K562 (cell line): Measurements from ENCODE around the gene TMEM217. TPM values are rescaled to one million over a fixed set of nuclear protein-coding genes. Genes with fewer than 3 reads are reported as not detected.

Source experiments
- ATAC-seq: fragments of 200-7000 bp; cut with Tn5 transposase; 3 replicates; pipeline ENCODE4 v1.9.1; 2020; ENCODE audit warnings: moderate library complexity
- BruUV-seq: library from RNA; stranded (reverse); fragments of 400-500 nt; replicated peaks from 2 replicates; lab custom pipeline; 2021; lab: Mats Ljungman, UMichigan
- CTCF ChIA-PET: fragments of 300-600 bp; formaldehyde crosslinking; extraction: SDS; loops from one replicate; lab custom pipeline; 2021; ENCODE audit warnings: low intra/inter-chr PET ratio; lab: Yijun Ruan, JAX
- POLR2A ChIA-PET: fragments of 300-600, 350-650 bp; sonication (Branson Sonifier 250); formaldehyde crosslinking; extraction: SDS; loops from one replicate; lab custom pipeline; 2021; ENCODE audit warnings: antibody characterized with exemption, inconsistent platforms; lab: Yijun Ruan, JAX
- DNase-seq, 4 experiments: peaks; one replicate each; pipeline versions ENCODE4 v3.0.0 to v3.0.0-alpha.2; 2011 to 2018; ENCODE audit warnings: low spot score in 3 of 4, mixed read lengths in 3 of 4; ENCODE audit errors: extremely low read depth in 1 of 4
- FAIRE-seq: peaks from 2 replicates; lab custom pipeline; 2011; peaks lifted over from hg19 to GRCh38; lab: Jason Lieb, UNC
- H2AFZ ChIP-seq: 2 replicates; pipeline ENCODE4 v1.6.0; 2011; ENCODE audit warnings: low read depth, low read length, control low read depth, inconsistent platforms
- H3K27ac ChIP-seq: fragments of 200-600 bp; 3 replicates; pipeline ENCODE4 v1.8.0; 2011; ENCODE audit warnings: low read depth, mild to moderate bottlenecking, control low read depth, inconsistent platforms, low read length, moderate library complexity, mixed read lengths; ENCODE audit errors: extremely low read depth
- H3K27me3 ChIP-seq, 2 experiments: fragments of 300-600 bp in 1 of 2; 2 replicates in 1 of 2; 3 replicates in 1 of 2; pipeline versions ENCODE4 v1.6.0 to v1.8.0; 2011; ENCODE audit warnings: inconsistent platforms in 2 of 2, low read length in 2 of 2, mild to moderate bottlenecking in 1 of 2, mixed read lengths in 1 of 2, moderate library complexity in 1 of 2; ENCODE audit not compliant: control insufficient read depth in 2 of 2, insufficient read depth in 2 of 2
- H3K36me3 ChIP-seq: fragments of 300-600 bp; 3 replicates; pipeline ENCODE4 v1.8.0; 2011; ENCODE audit warnings: mild to moderate bottlenecking, low read length, inconsistent platforms; ENCODE audit not compliant: control insufficient read depth, insufficient read depth
- H3K4me1 ChIP-seq, 2 experiments: fragments of 200-600 bp in 1 of 2; replicated peaks in 1 of 2; 2 replicates in 1 of 2; 3 replicates in 1 of 2; pipeline versions ENCODE4 v1.5.1 to v1.8.0; 2011; ENCODE audit warnings: inconsistent platforms in 2 of 2, low read length in 2 of 2, mild to moderate bottlenecking in 1 of 2, mixed read lengths in 1 of 2, moderate library complexity in 1 of 2; ENCODE audit not compliant: control insufficient read depth in 2 of 2, insufficient read depth in 2 of 2
- H3K4me2 ChIP-seq: 2 replicates; pipeline ENCODE4 v1.6.1; 2011; ENCODE audit warnings: low read length, control low read depth, inconsistent platforms, mixed read lengths; ENCODE audit not compliant: insufficient read depth
- H3K4me3 ChIP-seq: fragments of 200-600 bp; sonication (generic), shearing (Covaris generic); 2 replicates; pipeline ENCODE4 v1.5.1; 2016; ENCODE audit warnings: control low read depth, inconsistent platforms
- H3K79me2 ChIP-seq: fragments of 200-600 bp; 3 replicates; pipeline ENCODE4 v1.8.0; 2011; ENCODE audit warnings: low read length, inconsistent platforms; ENCODE audit not compliant: control insufficient read depth, insufficient read depth
- H3K9ac ChIP-seq, 2 experiments: 2 replicates each; pipeline versions ENCODE4 v1.6.0 to v1.6.1; 2011; ENCODE audit warnings: low read depth in 2 of 2, low read length in 2 of 2, control low read depth in 1 of 2, inconsistent platforms in 1 of 2, mild to moderate bottlenecking in 1 of 2, mixed read lengths in 1 of 2; ENCODE audit not compliant: insufficient read depth in 1 of 2
- H3K9me1 ChIP-seq: one replicate; pipeline ENCODE4 v1.6.0; 2011; ENCODE audit warnings: inconsistent platforms, mild to moderate bottlenecking, low read length, moderate library complexity; ENCODE audit not compliant: control insufficient read depth, insufficient read depth
- H3K9me3 ChIP-seq: replicated peaks from 2 replicates; pipeline ENCODE4 v1.5.1; 2011; ENCODE audit warnings: low read depth, low read length, inconsistent platforms; ENCODE audit not compliant: control insufficient read depth, insufficient read depth
- H4K20me1 ChIP-seq: replicated peaks from 2 replicates; pipeline ENCODE4 v1.6.1; 2011; ENCODE audit warnings: low read length, inconsistent platforms, mixed read lengths; ENCODE audit not compliant: control insufficient read depth, insufficient read depth
- CBFA2T2 ChIP-seq: fragments of 450-650 bp; conservative IDR thresholded peaks from 2 replicates; pipeline ENCODE4 v1.6.1; 2017; ENCODE audit warnings: mild to moderate bottlenecking
- FUS ChIP-seq: fragments of 200-400 bp; formaldehyde crosslinking; optimal IDR thresholded peaks from 2 replicates; pipeline ENCODE3; 2017; ENCODE audit warnings: low read depth, low read length
- HMG20A ChIP-seq: fragments of 450-650 bp; formaldehyde crosslinking; conservative IDR thresholded peaks from 2 replicates; pipeline ENCODE4 v1.4.0; 2020; ENCODE audit warnings: mild to moderate bottlenecking, mixed read lengths
- MEF2A ChIP-seq: IDR thresholded peaks from 2 replicates; pipeline ENCODE4 v1.6.1; 2011; ENCODE audit warnings: low read depth, mild to moderate bottlenecking, low read length, moderate library complexity; ENCODE audit not compliant: control insufficient read depth
- NFIC ChIP-seq: fragments of 450-650 bp; IDR thresholded peaks from 2 replicates; pipeline ENCODE4 v1.6.1; 2017; ENCODE audit warnings: mild to moderate bottlenecking, inconsistent platforms
- NR2F6 ChIP-seq: fragments of 450-650 bp; formaldehyde crosslinking; IDR thresholded peaks from 2 replicates; pipeline ENCODE4 v1.4.0; 2020; ENCODE audit warnings: mild to moderate bottlenecking
- RBFOX2 ChIP-seq: fragments of 200-400 bp; formaldehyde crosslinking; IDR thresholded peaks from 2 replicates; pipeline ENCODE4 v1.6.1; 2017; ENCODE audit warnings: low read depth, mild to moderate bottlenecking, low read length, moderate library complexity
- RBM25 ChIP-seq: fragments of 200-400 bp; formaldehyde crosslinking; IDR thresholded peaks from 2 replicates; pipeline ENCODE4 v1.6.1; 2018; ENCODE audit warnings: low read length, low read depth, moderate library complexity; ENCODE audit not compliant: severe bottlenecking
- SIN3B ChIP-seq: fragments of 450-650 bp; IDR thresholded peaks from 2 replicates; pipeline ENCODE4 v1.6.1; 2017; ENCODE audit warnings: low read depth, mild to moderate bottlenecking, moderate library complexity
- SMAD3 ChIP-seq: fragments of 450-650 bp; formaldehyde crosslinking; conservative IDR thresholded peaks from 2 replicates; pipeline ENCODE4 v1.4.0; 2020; ENCODE audit warnings: mild to moderate bottlenecking
- SOX6 ChIP-seq: fragments of 450-650 bp; IDR thresholded peaks from 2 replicates; pipeline ENCODE4 v1.6.1; 2014; ENCODE audit warnings: mild to moderate bottlenecking
- ZBTB26 ChIP-seq: fragments of 450-650 bp; formaldehyde crosslinking; IDR thresholded peaks from 2 replicates; pipeline ENCODE4 v1.4.0; 2022; ENCODE audit warnings: missing genetic modification characterization
- ZKSCAN8 ChIP-seq: fragments of 200-800 bp; sonication (Bioruptor generic); IDR thresholded peaks from 2 replicates; pipeline ENCODE4 v1.6.1; 2016; ENCODE audit warnings: missing genetic modification characterization, missing compliant biosample characterization
- ZNF121 ChIP-seq: sonication (generic); formaldehyde crosslinking; conservative IDR thresholded peaks from 2 replicates; pipeline ENCODE4 v1.8.0; 2022; ENCODE audit warnings: missing genetic modification reagents
- ZNF639 ChIP-seq, 2 experiments: fragments of 200-800 bp in 1 of 2; sonication (Bioruptor generic) in 1 of 2; sonication (generic) in 1 of 2; formaldehyde crosslinking in 1 of 2; IDR thresholded peaks in 1 of 2; conservative IDR thresholded peaks in 1 of 2; 2 replicates each; pipeline versions ENCODE4 v1.5.0 to v1.6.1; 2016 to 2020; ENCODE audit warnings: missing compliant biosample characterization in 1 of 2, missing genetic modification characterization in 1 of 2, missing genetic modification reagents in 1 of 2
- ZNF668 ChIP-seq: fragments of 250-450 bp; sonication (Bioruptor Pico); IDR thresholded peaks from 2 replicates; pipeline ENCODE4 v1.8.0; 2022; ENCODE audit warnings: mild to moderate bottlenecking, inconsistent platforms
- WGBS: fragments of 100-300 bp; shearing (Covaris generic); methylation state at CpG from one replicate; pipeline ENCODE4 v1.1.6; 2016; ENCODE audit warnings: low coverage, mixed read lengths; ENCODE audit not compliant: insufficient coverage; ENCODE audit errors: missing lambda C conversion rate; 5-methylcytosine and 5-hydroxymethylcytosine counted together
- in situ Hi-C: fragments of 300-500 bp; cut with MboI; formaldehyde crosslinking; loops from 4 replicates; pipeline ENCODE4 v1.15.0; 2018; ENCODE audit warnings: inconsistent platforms, mixed read lengths
- intact Hi-C: fragments of 100-400 bp; cut with micrococcal nuclease; formaldehyde crosslinking; loops from 2 replicates; pipeline ENCODE4 v1.14.2; 2022
- polyA plus RNA-seq, 8 experiments: library from polyadenylated mRNA; depleted of rRNA in 4 of 8; stranded (reverse) in 5 of 8; unstranded in 3 of 8; fragments of >200 nt; fragmentation: Nextera tagmentation in 2 of 8; fragmentation: Illumina TruSeq in 1 of 8; extraction: Ambion mirVana in 2 of 8; extraction: Trizol in 1 of 8; gene quantifications; 2 replicates each; pipeline versions ENCODE4 v1.2.1 to v1.2.3, GENCODE V29; 2011 to 2014; ENCODE audit warnings: inconsistent platforms in 1 of 8, missing spikeins in 1 of 8
- total RNA-seq, 7 experiments: library from RNA; depleted of rRNA in 6 of 7; stranded (reverse); fragments of >200 nt in 6 of 7; fragmentation: Illumina TruSeq in 2 of 7; extraction: Trizol in 2 of 7; gene quantifications; 2 replicates each; pipeline versions ENCODE4 v1.2.1 to v1.2.3, GENCODE V29; 2011 to 2021; ENCODE audit warnings: low replicate concordance in 1 of 7

The TMEM217 gene
- total and polyA plus RNA-seq, 9 of the 15 experiments (the other 6 are each of a cell fraction or from before 2014, with no cell fraction given), result 1.3 to 8.0 (median 1.9) TPM

- BruUV-seq, result no TSS peak
- ChIA-PET POLR2A (interaction anchor here (2.5 kb wide), 1 partner anchor 16 kb away, joined by 10 read pairs; the partner anchor contains the start of genes TBC1D22B and TMEM217), CTCF (no interaction called here)
- 89% methylated on average over 6 of the region's 6 CpGs for WGBS
- H3K27me3 ChIP-seq, result no peaks in the 10 kb centered on the region
- no peaks in the 10 kb centered on the region; the same call in 2 of the 3 replicates for H3K36me3 ChIP-seq
- no peaks in the 10 kb centered on the region for H4K20me1 ChIP-seq
- no peak for ATAC-seq
- H3K79me2 ChIP-seq, result no peaks in the 10 kb centered on the region
- H3K4me3 ChIP-seq, result no peak overlapping the region
- H3K4me1 ChIP-seq, result peaks cover 22 to 60% of the 10 kb centered on the region in 2 experiments
- no peaks in the 10 kb centered on the region for H3K9me1 ChIP-seq
- no peaks in the 10 kb centered on the region for H3K9me3 ChIP-seq
- intact Hi-C loops (loop anchor here (5.0 kb wide), 1 partner anchor 61 kb away; no protein-coding TSS in a partner anchor), in situ Hi-C loops (no loop called here)
- no peak for FAIRE-seq
- no peak for DNase-seq
- H3K4me2 ChIP-seq, result no peak overlapping the region
- H3K27ac ChIP-seq, result no peak overlapping the region
- no peak overlapping the region for H2AFZ ChIP-seq
- H3K9ac ChIP-seq, result peak overlapping the region in 1 of 2 experiments; percentile 8; a peak in 1 of 4 replicates
- TF ChIP-seq ZNF121, result peak; percentile 94
- TF ChIP-seq SMAD3 (CRISPR knock-in tag), result no peak
- TF ChIP-seq RBFOX2, result no peak
- peak; percentile 29 for TF ChIP-seq RBM25
- TF ChIP-seq ZNF668 (CRISPR knock-in tag), result no peak
- no peak for TF ChIP-seq ZKSCAN8 (CRISPR knock-in tag)
- TF ChIP-seq SIN3B, result no peak
- TF ChIP-seq FUS, result no peak
- no peak for TF ChIP-seq ZBTB26 (CRISPR knock-in tag)
- TF ChIP-seq MEF2A, result no peak
- TF ChIP-seq ZNF639 (CRISPR knock-in tag; conservative IDR thresholded peaks at IDR 0.05 in 1 of 2, IDR thresholded peaks at IDR 0.05 in 1 of 2), result no peak
- no peak for TF ChIP-seq CBFA2T2
- no peak for TF ChIP-seq SOX6
- no peak for TF ChIP-seq NR2F6
- TF ChIP-seq NFIC, result no peak
- TF ChIP-seq HMG20A (CRISPR knock-in tag), result no peak
These were observed 16.8 kb downstream of the TMEM217 start for GRCh38 chr6:37241131-37241530.
